PC-3 (cell line): ENCODE results near the gene SRXN1. TPM values are rescaled to one million over a fixed set of nuclear protein-coding genes. Genes with fewer than 3 reads are reported as not detected.

Experiments used
- ATAC-seq: fragments of 200-7000 bp; cut with Tn5 transposase; 2 replicates; pipeline ENCODE4 v1.9.1; 2020; ENCODE audit warnings: mild to moderate bottlenecking, moderate library complexity
- BruUV-seq: library from RNA; stranded (reverse); fragments of 400-500 nt; replicated peaks from 2 replicates; lab custom pipeline; 2021; lab: Mats Ljungman, UMichigan
- CTCF ChIA-PET: fragments of 300-600 bp; sonication (Branson Sonifier 250); formaldehyde crosslinking; loops from one replicate; lab custom pipeline; 2022; ENCODE audit warnings: antibody characterized with exemption; lab: Charles Lee
- POLR2A ChIA-PET: fragments of 300-600 bp; sonication (Branson Sonifier 250); formaldehyde crosslinking; loops from one replicate; lab custom pipeline; 2022; ENCODE audit warnings: antibody characterized with exemption; ENCODE audit not compliant: unreplicated experiment; lab: Charles Lee
- DNase-seq: peaks from one replicate; pipeline ENCODE4 v3.0.0-alpha.2; 2015
- H2AFZ ChIP-seq: fragments of 300-600 bp; sonication (generic); 2 replicates; pipeline ENCODE4 v1.6.0; 2016; ENCODE audit warnings: antibody characterized with exemption, low read length
- H3F3A ChIP-seq: fragments of 300-600 bp; sonication (generic); one replicate; pipeline ENCODE4 v1.6.0; 2017; ENCODE audit warnings: antibody characterized with exemption, low read length, control low read depth, mild to moderate bottlenecking; ENCODE audit not compliant: unreplicated experiment
- H3K27ac ChIP-seq: fragments of 300-600 bp; sonication (generic); 2 replicates; pipeline ENCODE4 v1.5.1; 2016; ENCODE audit warnings: mild to moderate bottlenecking, low read length
- H3K27me3 ChIP-seq: fragments of 300-600 bp; sonication (generic); 2 replicates; pipeline ENCODE4 v1.6.1; 2016; ENCODE audit warnings: low read length, mixed read lengths
- H3K36me3 ChIP-seq: fragments of 300-600 bp; sonication (generic); 2 replicates; pipeline ENCODE4 v1.6.1; 2016; ENCODE audit warnings: low read depth, mixed run types, low read length, mixed read lengths
- H3K4me1 ChIP-seq: fragments of 300-600 bp; sonication (generic); 2 replicates; pipeline ENCODE4 v1.5.1; 2016; ENCODE audit warnings: low read length; ENCODE audit not compliant: insufficient read depth
- H3K4me2 ChIP-seq: fragments of 300-600 bp; sonication (generic); 2 replicates; pipeline ENCODE4 v1.6.0; 2016; ENCODE audit warnings: low read length
- H3K4me3 ChIP-seq: fragments of 300-600 bp; sonication (generic); 2 replicates; pipeline ENCODE4 v1.5.1; 2016; ENCODE audit warnings: mild to moderate bottlenecking, low read length, mixed read lengths
- H3K79me2 ChIP-seq: fragments of 300-600 bp; sonication (generic); 2 replicates; pipeline ENCODE4 v1.6.1; 2017; ENCODE audit warnings: low read length, mixed read lengths
- H3K9ac ChIP-seq: fragments of 300-600 bp; sonication (generic); 2 replicates; pipeline ENCODE4 v1.6.0; 2016; ENCODE audit warnings: mild to moderate bottlenecking, low read length
- H3K9me2 ChIP-seq: fragments of 300-600 bp; sonication (generic); replicated peaks from 2 replicates; pipeline ENCODE4 v1.6.1; 2016; ENCODE audit warnings: mixed run types, low read length, mixed read lengths
- H3K9me3 ChIP-seq: fragments of 300-600 bp; sonication (generic); 2 replicates; pipeline ENCODE4 v1.6.1; 2016; ENCODE audit warnings: low read length, mixed read lengths
- H4K20me1 ChIP-seq: fragments of 300-600 bp; sonication (generic); 2 replicates; pipeline ENCODE4 v1.6.1; 2016; ENCODE audit warnings: low read length, mixed read lengths
- CTCF ChIP-seq: fragments of 300-600 bp; sonication (generic); conservative IDR thresholded peaks from 2 replicates; pipeline ENCODE4 v1.5.1; 2017; ENCODE audit warnings: antibody characterized with exemption, low read depth, mild to moderate bottlenecking, low read length
- EZH2 ChIP-seq: fragments of 300-600 bp; sonication (generic); IDR thresholded peaks from one replicate; pipeline ENCODE4 v1.6.1; 2017; ENCODE audit warnings: antibody characterized with exemption, mild to moderate bottlenecking, low read length; ENCODE audit not compliant: unreplicated experiment
- EZH2phosphoT487 ChIP-seq: fragments of 300-600 bp; sonication (generic); IDR thresholded peaks from 2 replicates; pipeline ENCODE4 v1.6.1; 2018; ENCODE audit warnings: mild to moderate bottlenecking, antibody characterized with exemption, low read length, borderline replicate concordance
- intact Hi-C: fragments of 100-400 bp; cut with micrococcal nuclease; formaldehyde crosslinking; loops from 2 replicates; pipeline ENCODE4 v1.9.0; 2023
- total RNA-seq: library from RNA; depleted of rRNA; stranded (reverse); fragments of >200 nt; gene quantifications from 2 replicates; pipeline ENCODE4 v1.2.3, GENCODE V29; 2014

The SRXN1 gene
- total RNA-seq, 1 experiment from 2014 or later: 105 TPM

- DNase-seq (no peak), ATAC-seq (no peak)
- H3K9me2 ChIP-seq: no peaks in the 10 kb centered on the region
- POLR2A ChIA-PET: interaction anchor here (0.6 kb wide), 1 partner anchor 31 kb away, joined by 5 read pairs; no protein-coding TSS in a partner anchor
- no peak overlapping the region for H3K4me3 ChIP-seq
- H3K79me2 ChIP-seq: no peaks in the 10 kb centered on the region
- H3K4me1 ChIP-seq: no peaks in the 10 kb centered on the region
- no peaks in the 10 kb centered on the region for H3K36me3 ChIP-seq
- H3K27ac ChIP-seq: no peak overlapping the region
- no peaks in the 10 kb centered on the region for H4K20me1 ChIP-seq
- H3K4me2 ChIP-seq: no peak overlapping the region
- H3K9ac ChIP-seq: no peak overlapping the region
- CTCF ChIA-PET: interaction anchor here (0.7 kb wide), 1 partner anchor 11 kb away, joined by 3 read pairs; no protein-coding TSS in a partner anchor
- H3K9me3 ChIP-seq: no peaks in the 10 kb centered on the region
- TF ChIP-seq EZH2phosphoT487: no peak
- TF ChIP-seq EZH2: no peak
- no peak for TF ChIP-seq CTCF
- no peaks in the 10 kb centered on the region for H3F3A ChIP-seq
- intact Hi-C loops: no loop called here
- H3K27me3 ChIP-seq: peaks cover 29% of the 10 kb centered on the region; the same call in 1 of the 2 replicates
- BruUV-seq: no TSS peak
- H2AFZ ChIP-seq: no peak overlapping the region
Measured at GRCh38 chr20:634148-634925, 18.7 kb downstream of the SRXN1 start.

GRCh38 chr20:631101-631500 is 21.9 kb downstream of the SRXN1 start:
- intact Hi-C loops: no loop called here
- H3K27me3 ChIP-seq: peaks cover 59% of the 10 kb centered on the region

More at GRCh38 chr20:631101-631500, 21.9 kb downstream of the SRXN1 start:
- Histone ChIP-seq H3K4me1 (no peaks in the 10 kb centered on the region), H2AFZ (no peak overlapping the region), H3K9me2 (no peaks in the 10 kb centered on the region), H3K4me3 (no peak overlapping the region), H3K27ac (no peak overlapping the region), H3K79me2 (no peaks in the 10 kb centered on the region), H3F3A (no peaks in the 10 kb centered on the region), H3K9me3 (no peaks in the 10 kb centered on the region), H3K36me3 (no peaks in the 10 kb centered on the region), H3K4me2 (no peak overlapping the region), H4K20me1 (no peaks in the 10 kb centered on the region), H3K9ac (no peak overlapping the region)
- DNase-seq (no peak), ATAC-seq (no peak)
- TF ChIP-seq EZH2phosphoT487 (no peak), EZH2 (no peak), CTCF (no peak)
- no TSS peak for BruUV-seq
- POLR2A ChIA-PET: no interaction called here
- CTCF ChIA-PET: no interaction called here
